Measurements from ENCODE around the gene GET3.
A peak's percentile ranks its signal among the peaks of the same experiment; 100 is the strongest.
"Not testable (repeated sequence)": the region's sequence is repeated elsewhere in the genome, so short reads cannot be mapped to it uniquely, and the experiment has no call there.

GET3 gene

GRCh38 chr19:12736995-12737834 lies at the start of gene GET3:
Gene GET3, plus strand, starts transcription at chr19:12737497. Its CDS starts 9 bp downstream, at chr19:12737506.
- peak; percentile 87 for DNase-seq

GRCh38 chr19:12689012-12689411 lies 48.3 kb upstream of the GET3 start:
- DNase-seq, result no peak

GRCh38 chr19:12689581-12690216 lies 47.6 kb upstream of the GET3 start:
- no peak for DNase-seq

- DNase-seq, result no peak
Observed at GRCh38 chr19:12692960-12693359, 44.3 kb upstream of the GET3 start.

GRCh38 chr19:12694641-12695040 lies 42.7 kb upstream of the GET3 start:
- DNase-seq, result no peak

GRCh38 chr19:12695096-12695495 lies 42.2 kb upstream of the GET3 start:
- DNase-seq, result no peak

- no peak for DNase-seq
Observed at GRCh38 chr19:12695514-12695913, 41.8 kb upstream of the GET3 start.

- peak; percentile 45 for DNase-seq
Observed at GRCh38 chr19:12695997-12696365, 41.3 kb upstream of the GET3 start.

GRCh38 chr19:12696366-12697335 lies 40.6 kb upstream of the GET3 start, which contains the start of gene FBXW9:
Gene FBXW9, minus strand, starts transcription at chr19:12696631. Its CDS starts 50 bp downstream, at chr19:12696581.
- DNase-seq, result peak; percentile 98

- DNase-seq, result not testable (repeated sequence)
Observed at GRCh38 chr19:12697425-12697824, 39.9 kb upstream of the GET3 start.

GRCh38 chr19:12698138-12698537 lies 39.2 kb upstream of the GET3 start:
- DNase-seq, result no peak

- no peak for DNase-seq
Observed at GRCh38 chr19:12701596-12702282, 35.6 kb upstream of the GET3 start.

GRCh38 chr19:12703046-12703445 lies 34.3 kb upstream of the GET3 start:
- peak; percentile 52 for DNase-seq

GRCh38 chr19:12705169-12705568 lies 32.1 kb upstream of the GET3 start:
- no peak for DNase-seq

GRCh38 chr19:12705654-12706331 lies 31.5 kb upstream of the GET3 start:
- DNase-seq, result no peak

- no peak for DNase-seq
Observed at GRCh38 chr19:12706332-12706718, 31.0 kb upstream of the GET3 start.

- DNase-seq, result no peak
Observed at GRCh38 chr19:12708641-12709040, 28.7 kb upstream of the GET3 start.

- DNase-seq, result no peak
Observed at GRCh38 chr19:12711187-12711586, 26.1 kb upstream of the GET3 start.

GRCh38 chr19:12712077-12712476 lies 25.2 kb upstream of the GET3 start:
- DNase-seq, result peak; percentile 25

- not testable (repeated sequence) for DNase-seq
Observed at GRCh38 chr19:12713304-12713703, 24.0 kb upstream of the GET3 start.

GRCh38 chr19:12715102-12715501 lies 22.2 kb upstream of the GET3 start:
- DNase-seq, result no peak

- no peak for DNase-seq
Observed at GRCh38 chr19:12715929-12716328, 21.4 kb upstream of the GET3 start.
